HG03378 (cell line): ENCODE results near the gene FILIP1L.

Experiments
- ATAC-seq: cut with Tn5 transposase; IDR thresholded peaks from one replicate; pipeline ENCODE4 v1.9.1; 2021; ENCODE audit warnings: mild to moderate bottlenecking, moderate library complexity; ENCODE audit not compliant: unreplicated experiment

The FILIP1L gene

GRCh38 chr3:100125161-100125938 lies 11.0 kb upstream of the FILIP1L start:
- ATAC-seq, result no peak

GRCh38 chr3:100124201-100124761 lies 10.0 kb upstream of the FILIP1L start:
- no peak for ATAC-seq

- no peak for ATAC-seq
Observed at GRCh38 chr3:100123112-100123511, 8.8 kb upstream of the FILIP1L start.

- ATAC-seq, result no peak
Observed at GRCh38 chr3:100122321-100122720, 8.0 kb upstream of the FILIP1L start.

- ATAC-seq, result no peak
Observed at GRCh38 chr3:100120693-100121092, 6.4 kb upstream of the FILIP1L start.

- no peak for ATAC-seq
Observed at GRCh38 chr3:100120012-100120411, 5.7 kb upstream of the FILIP1L start.

GRCh38 chr3:100117093-100117492 lies 2.8 kb upstream of the FILIP1L start:
- no peak for ATAC-seq

- ATAC-seq, result no peak
Observed at GRCh38 chr3:100113723-100114412, 433 bp downstream of the FILIP1L start.

- ATAC-seq, result no peak
Observed at GRCh38 chr3:100111728-100112127, 2.6 kb downstream of the FILIP1L start.

GRCh38 chr3:100110162-100110561 lies 4.1 kb downstream of the FILIP1L start:
- ATAC-seq, result no peak

GRCh38 chr3:100108464-100109079 lies 5.7 kb downstream of the FILIP1L start:
- no peak for ATAC-seq

GRCh38 chr3:100107221-100107814 lies 7.0 kb downstream of the FILIP1L start:
- no peak for ATAC-seq

GRCh38 chr3:100106531-100107141 lies 7.7 kb downstream of the FILIP1L start:
- ATAC-seq, result no peak

- no peak for ATAC-seq
Observed at GRCh38 chr3:100106094-100106493, 8.2 kb downstream of the FILIP1L start.

GRCh38 chr3:100105501-100105900 lies 8.8 kb downstream of the FILIP1L start:
- peak; percentile 52 for ATAC-seq

GRCh38 chr3:100104817-100105413 lies 9.4 kb downstream of the FILIP1L start:
- ATAC-seq, result no peak

GRCh38 chr3:100104442-100104798 lies 9.9 kb downstream of the FILIP1L start:
- ATAC-seq, result peak; percentile 24

GRCh38 chr3:100103558-100104441 lies 10.5 kb downstream of the FILIP1L start:
- ATAC-seq, result peak; percentile 82

- no peak for ATAC-seq
Observed at GRCh38 chr3:100102757-100103156, 11.5 kb downstream of the FILIP1L start.
